HG03064 (cell line): ENCODE data around the gene SHISA4.

ENCODE experiments used
- ATAC-seq: cut with Tn5 transposase; IDR thresholded peaks from one replicate; pipeline ENCODE4 v1.9.1; 2021; ENCODE audit warnings: low read depth; ENCODE audit not compliant: unreplicated experiment

The SHISA4 gene

DNA sequence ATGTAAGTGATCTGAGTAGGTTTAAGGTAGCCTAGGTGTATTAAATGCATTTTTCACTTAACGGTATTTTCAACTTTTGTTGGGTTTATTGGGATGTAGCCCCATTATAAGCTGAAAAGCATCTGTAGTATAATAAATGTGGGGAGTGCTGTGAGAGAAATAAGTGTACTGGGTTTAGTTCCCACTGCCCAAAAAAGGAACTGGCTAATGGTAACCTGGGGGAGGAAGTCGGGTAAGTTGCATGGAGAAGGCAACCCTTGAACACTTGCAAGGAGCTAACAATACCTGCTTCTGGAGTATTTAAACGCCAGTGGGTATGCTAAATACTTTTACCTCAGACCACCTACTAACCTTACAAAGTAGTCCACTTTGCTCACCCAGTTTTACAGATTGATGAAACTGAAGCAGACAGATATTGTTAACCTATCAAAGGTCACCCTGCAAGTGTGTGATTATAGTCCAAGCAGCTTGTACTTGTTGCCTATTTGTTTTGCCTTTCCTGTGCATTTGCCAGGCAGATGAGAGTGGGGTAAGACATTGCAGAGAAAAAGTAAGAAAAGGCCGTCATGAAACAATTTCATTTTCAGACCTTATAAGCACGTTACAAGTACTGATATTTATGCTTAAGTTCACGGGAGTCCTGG lies 7.6 kb upstream of the SHISA4 start:
- no peak for ATAC-seq

DNA sequence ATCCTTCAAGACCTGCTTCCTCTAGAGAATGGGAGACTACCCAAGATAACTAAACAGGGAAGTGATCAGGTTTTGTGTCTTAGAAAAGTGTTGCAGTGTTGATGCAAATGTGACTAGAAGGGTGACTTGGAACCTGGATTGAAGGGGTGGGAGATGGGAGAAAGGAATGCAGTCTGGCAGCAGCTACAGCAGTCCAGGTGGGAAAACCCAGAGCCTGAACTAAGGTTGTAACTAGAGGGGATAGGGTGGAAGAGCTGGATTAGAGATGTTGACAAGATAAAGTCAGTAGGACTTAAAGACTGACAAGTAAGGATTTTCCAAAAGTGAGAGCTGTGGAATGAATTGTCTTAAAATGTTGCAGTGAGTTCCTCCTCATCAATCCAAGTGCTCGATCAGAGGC lies 7.1 kb upstream of the SHISA4 start:
- ATAC-seq, result no peak

DNA sequence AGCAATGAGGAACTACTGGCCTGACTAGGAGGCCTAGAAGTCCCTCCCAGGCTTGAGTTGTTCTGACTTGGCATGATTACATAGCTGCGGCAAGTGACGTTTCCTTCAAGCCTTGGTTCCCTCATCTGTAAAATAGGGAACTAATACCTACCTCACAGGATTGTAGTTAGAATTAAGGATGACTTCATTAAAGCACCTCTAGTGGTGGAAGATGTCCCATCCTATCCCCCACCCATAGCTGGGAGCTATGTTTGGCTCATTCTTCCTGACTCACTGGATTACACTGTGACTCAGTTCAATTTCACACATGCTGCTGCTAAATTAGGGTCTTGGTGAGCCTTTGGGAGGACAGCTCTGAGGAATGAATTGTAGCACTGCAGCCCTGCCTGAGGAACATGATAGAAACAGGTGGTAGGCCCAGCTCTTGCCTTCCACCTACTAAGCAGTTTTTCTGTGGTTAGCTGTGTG lies 6.0 kb upstream of the SHISA4 start:
- ATAC-seq, result no peak

DNA sequence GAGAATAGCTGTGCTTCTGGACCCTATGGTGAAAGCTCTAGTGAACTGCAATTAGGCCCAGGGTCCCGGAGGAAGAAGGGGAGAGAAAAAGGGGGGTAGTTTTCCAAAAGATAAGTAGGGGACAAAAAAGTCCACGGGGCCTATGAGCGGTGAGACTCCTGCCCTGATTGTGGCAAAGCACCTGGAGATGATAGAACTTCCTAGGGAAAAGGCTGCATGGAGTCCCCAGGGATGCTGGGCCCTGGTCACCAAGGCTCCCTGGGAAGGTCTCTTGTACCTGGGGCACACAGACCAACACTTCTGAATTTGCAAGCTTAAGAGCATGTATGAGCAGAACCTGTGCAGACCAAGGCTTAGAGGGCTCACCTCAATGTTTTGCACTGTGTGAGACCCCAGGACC lies 5.4 kb upstream of the SHISA4 start:
- no peak for ATAC-seq

DNA sequence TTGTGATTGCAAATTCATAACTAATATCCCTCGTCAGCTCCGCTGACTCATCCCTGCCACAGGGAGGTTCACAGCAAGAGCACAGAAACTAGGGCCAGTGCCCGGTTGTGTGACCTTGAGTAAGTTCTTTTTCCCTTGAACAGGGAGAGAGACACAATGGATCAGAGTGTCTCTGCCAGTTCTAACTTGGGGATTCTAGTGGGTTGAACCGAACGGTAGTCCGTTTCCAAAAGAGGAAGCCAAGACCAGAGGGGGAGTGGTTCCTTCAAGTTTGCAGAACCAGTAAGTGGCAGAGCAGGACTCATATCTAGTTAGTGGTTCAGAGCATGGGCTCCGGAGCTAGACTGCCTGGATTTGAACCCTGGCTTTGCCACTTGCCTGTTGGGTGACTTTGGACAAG lies 4.9 kb upstream of the SHISA4 start:
- no peak for ATAC-seq

DNA sequence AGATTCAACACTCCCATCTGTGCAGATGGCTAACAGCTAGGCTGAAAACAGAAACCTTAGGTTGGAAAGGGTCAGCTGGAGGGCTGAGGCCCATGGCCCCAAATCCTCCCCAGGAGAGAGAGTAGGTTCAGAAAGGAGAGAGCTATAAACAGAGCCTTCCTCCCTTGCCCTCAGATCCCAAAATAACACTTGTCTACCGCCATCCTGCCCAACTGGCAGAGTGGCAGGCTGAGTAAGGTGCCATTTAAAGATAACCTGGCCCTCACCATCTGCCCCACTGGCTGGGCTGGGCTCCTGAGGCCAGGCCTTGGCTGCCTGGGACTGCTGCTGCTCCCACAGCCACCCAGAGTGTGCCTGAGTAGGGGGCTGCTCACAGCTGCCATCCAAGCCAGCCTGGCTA lies 4.3 kb upstream of the SHISA4 start:
- no peak for ATAC-seq

DNA sequence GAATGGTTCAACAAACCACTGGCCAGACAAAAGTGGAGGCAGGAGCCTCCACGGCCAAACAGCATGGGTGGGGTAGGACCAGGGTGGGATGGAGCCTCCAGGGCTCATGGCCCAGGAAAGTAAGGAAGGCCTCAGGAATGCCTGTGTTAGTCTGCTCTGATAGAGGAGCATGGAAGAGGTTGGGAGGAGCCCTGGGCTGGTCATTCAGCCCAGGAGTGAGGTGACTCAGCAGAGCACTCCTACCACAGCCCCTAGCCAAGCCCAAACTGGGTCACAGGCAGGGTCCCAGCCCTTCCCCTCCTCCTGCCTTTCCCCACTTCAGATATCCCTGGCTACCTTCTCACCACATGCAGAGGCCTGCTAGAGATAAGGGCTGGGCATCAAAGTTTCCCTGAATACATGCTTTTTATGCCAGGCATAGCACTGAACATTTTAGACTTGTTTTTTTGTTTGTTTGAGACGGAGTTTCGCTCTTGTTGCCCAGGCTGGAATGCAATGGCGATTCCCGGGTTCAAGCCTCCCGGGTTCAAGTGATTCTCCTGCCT lies 3.1 kb upstream of the SHISA4 start:
- ATAC-seq, result no peak

DNA sequence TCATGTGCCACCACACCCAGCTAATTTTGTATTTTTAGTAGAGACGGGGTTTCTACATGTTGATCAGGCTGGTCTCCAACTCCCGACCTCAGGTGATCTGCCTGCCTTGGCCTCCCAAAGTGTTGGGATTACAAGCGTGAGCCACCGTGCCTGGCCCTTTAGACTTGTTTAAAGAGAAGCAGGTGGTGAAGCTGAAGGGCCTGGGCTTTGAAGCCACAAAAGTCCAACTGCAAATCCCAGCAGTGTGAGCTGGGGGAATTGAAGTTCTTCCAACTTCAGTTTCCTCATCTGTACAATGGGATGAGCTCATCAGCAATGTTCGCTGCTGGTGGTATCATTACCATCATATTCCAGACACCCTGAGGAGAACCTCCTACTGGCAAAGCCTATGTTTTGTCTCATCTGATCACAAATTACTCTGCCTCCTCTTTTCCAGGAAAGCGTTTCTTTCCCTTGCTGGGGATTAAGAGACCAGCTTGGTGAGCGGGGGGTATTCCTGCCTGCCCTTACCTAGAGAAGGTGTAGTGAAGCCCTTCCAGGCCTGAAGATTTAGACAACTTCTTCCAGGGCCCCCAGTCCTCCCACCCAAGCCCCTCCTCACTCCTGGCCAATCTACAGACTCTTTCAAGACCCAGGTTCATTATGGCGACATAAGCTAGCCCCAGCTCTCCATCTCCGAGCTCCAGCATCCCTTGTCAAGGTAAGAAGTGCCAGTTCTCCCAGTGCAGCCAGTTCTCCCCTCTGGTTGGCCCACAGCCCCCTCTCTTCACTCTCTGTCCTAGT lies 2.4 kb upstream of the SHISA4 start:
- ATAC-seq, result no peak

DNA sequence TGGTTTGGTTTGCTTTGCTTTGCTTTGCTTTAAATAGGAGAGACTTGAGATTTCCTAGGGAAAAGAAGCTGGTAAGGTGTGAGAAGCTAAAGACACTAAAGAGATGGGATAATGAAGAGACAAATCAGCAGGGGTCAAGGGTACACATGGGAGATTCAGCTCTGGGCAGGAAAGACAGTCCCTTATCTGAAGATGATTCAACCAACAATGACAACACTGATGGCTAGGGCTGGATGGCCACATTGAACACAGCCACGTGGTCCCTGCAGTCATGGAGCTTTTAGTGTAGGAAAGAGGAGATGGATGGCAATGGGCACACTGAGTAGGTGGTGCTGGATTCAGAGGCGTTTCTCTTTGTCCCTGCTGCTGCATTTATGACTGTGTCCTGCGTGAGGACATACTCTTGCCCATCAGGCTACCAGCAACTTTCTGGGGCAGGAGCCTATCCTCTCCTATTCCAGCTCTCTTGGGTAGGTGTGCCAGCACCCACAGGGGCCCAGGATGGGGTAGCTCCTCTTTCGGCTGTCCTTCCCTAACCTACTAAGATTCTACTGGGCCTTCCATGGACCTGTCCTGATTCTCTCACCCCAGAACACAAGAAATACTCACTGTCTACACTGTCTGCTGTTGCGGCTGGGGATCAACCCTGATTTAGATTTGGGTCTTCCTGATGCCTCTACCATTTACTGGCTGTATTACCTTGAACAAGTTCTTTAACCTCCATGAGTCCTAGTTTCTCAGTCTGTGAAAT lies 1.4 kb upstream of the SHISA4 start:
- no peak for ATAC-seq

DNA sequence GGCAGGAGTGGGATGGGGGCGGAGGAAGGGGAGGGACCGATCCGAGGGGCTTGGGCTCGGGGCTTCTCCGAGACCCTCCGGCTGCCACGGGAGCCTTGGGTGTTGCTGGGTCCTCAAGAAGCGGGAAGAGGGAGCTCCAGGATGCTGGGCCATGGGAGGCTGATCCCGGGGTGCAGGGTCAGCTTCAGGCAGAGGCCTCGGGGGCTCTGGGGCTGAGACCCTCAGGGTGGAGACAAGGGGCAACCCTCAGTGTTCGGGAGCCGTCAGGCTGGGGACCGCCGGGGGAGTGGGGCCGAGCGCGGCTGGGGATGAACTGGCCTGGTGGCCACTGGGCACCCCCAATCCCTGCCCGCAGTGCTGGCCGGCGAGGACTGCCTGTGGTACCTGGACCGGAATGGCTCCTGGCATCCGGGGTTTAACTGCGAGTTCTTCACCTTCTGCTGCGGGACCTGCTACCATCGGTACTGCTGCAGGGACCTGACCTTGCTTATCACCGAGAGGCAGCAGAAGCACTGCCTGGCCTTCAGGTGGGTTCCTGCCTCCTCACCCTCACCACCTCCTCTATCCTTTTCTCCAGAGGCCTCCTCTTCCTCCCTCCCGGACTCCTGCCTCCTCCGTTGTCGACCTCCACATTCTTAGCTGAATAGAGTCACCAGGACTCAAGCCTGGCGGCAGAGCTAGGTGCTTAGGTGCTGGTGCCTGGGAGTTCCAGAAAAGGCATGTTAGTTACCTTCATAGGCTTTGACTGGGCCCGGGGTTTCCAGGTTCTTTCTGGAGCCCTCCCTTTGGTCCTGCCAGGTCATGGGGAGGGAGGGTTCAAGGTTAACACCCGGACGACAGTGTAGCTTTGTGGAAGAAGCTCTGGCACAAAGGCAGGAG lies 631 bp downstream of the SHISA4 start:
- ATAC-seq, result no peak

DNA sequence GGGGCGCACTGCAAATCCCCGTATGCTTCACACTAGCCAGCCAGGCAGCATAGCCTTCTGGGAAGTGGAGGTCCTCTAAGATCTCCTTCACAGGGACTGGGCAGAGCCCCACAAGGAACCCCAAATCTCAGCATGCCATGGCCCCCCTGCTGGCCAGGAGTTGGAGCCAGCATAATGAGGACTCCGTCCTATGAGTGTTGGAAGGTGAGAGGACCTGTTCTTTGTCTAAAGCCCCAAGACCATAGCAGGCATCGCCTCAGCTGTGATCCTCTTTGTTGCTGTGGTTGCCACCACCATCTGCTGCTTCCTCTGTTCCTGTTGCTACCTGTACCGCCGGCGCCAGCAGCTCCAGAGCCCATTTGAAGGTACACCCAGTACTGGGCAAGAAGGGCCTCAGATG lies 1.5 kb downstream of the SHISA4 start:
- ATAC-seq, result no peak

DNA sequence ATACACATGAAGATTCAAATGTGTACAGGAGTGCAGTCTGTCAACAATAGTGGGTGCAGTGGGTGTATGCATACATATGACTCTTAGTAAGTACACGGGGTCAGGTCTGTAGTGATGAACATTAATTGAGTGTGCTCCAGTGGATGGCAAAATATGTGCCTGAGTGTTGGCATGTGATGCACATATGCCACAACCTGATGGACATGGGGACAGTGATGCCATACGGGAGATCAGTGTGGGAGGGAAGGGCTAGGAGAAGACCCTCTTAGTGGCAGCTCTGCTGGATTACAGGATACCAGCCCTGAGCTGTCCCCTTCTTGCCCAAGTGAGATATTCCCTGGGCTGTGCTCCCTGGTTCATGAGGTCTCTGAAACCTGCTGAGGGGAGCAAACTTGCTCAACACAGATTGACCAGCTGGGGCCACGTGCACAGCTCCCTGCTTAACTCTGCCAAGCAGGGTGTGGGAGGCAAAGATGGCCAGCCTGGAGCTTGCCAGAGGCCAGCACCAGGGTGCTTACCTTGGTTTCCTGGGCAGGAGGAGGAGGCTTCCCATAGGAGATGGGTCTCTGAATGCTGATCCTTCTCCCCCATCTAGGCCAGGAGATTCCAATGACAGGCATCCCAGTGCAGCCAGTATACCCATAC lies 2.2 kb downstream of the SHISA4 start:
- ATAC-seq, result no peak

DNA sequence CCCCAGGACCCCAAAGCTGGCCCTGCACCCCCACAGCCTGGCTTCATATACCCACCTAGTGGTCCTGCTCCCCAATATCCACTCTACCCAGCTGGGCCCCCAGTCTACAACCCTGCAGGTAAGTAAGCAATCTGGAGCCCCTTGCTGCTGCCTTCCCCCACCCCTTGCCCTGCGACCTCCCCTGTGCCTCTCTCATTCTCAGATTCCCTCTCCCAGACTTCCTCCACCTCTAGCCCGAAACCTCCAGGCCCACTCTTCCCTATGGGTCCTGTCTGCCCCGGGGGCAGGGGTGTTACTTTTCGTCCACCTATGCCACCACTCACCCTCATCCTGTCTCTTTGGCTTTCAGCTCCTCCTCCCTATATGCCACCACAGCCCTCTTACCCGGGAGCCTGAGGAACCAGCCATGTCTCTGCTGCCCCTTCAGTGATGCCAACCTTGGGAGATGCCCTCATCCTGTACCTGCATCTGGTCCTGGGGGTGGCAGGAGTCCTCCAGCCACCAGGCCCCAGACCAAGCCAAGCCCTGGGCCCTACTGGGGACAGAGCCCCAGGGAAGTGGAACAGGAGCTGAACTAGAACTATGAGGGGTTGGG lies 2.9 kb downstream of the SHISA4 start:
- ATAC-seq, result no peak

DNA sequence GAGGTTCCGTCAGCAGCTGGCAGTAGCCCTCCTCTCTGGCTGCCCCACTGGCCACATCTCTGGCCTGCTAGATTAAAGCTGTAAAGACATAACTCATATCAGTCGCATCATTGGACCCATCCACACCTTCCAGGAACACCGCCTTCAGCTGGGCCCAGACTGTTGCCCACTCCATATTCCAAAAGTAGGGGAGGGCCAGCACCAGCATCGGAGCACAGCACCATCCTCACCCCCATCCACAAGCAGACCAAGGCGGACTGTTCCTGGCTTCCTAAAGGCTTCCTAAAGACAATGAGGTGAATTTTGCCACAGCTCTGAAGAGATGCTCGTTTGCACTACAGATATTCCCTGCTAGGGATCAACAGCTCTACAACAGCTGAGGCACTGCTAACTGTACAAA lies 3.5 kb downstream of the SHISA4 start:
- no peak for ATAC-seq

DNA sequence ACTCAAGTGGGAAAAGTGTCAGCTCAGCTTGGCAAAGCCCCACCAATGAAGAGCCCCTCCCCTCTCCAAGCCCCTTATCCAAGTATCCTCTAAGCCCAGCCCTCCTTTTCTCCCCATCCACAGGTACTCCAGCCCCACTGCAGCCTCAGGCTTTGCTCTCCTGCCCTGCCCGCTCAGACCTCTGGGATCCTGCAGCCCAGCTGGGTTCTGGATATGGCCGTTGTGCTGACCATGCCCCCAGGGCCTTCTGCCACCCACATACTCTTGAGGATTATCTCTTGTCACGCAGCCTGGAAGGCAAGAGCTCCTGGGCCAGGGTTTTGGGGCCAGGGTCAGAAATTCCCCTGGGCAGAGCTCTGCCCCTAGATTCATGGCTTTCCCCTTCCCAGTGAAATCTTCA lies 4.7 kb downstream of the SHISA4 start:
- no peak for ATAC-seq

DNA sequence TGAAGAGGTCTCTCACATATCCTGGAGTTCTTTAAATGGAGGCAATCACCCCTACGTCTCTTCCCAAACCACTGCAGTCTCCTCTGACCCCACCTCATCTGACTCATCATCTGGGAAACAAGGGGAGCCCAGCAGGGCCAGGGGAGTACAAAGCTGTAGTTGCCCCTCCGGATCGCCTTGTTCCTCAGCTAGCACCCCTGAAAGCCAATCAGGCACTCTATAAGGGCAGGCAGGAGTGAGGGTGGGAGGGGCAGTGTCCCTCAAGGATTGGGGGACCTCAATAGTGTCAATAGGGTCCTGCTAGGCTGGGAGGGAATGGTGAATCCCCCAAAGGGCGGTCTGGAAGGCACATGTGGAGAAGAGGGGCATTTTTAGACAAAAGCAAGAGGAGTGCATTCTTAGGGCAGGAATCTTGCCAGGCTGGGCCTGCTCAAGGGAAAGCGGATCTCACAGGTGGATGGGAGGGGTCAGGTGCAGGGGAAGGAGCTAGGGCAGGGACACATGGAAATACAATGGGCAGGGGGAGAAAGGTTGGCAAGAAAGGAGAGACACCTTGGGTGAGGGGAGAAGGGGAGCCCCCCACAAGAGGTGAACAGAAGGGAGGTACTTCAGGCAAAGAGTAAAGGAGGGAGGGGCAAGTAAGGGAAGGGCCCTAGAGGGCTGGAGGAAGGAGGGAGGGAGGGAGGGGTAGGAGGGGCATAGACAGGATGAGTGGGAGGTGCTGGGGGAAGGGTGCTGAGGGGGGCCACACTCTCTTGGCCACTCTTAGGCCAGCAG lies 5.8 kb downstream of the SHISA4 start:
- no peak for ATAC-seq

DNA sequence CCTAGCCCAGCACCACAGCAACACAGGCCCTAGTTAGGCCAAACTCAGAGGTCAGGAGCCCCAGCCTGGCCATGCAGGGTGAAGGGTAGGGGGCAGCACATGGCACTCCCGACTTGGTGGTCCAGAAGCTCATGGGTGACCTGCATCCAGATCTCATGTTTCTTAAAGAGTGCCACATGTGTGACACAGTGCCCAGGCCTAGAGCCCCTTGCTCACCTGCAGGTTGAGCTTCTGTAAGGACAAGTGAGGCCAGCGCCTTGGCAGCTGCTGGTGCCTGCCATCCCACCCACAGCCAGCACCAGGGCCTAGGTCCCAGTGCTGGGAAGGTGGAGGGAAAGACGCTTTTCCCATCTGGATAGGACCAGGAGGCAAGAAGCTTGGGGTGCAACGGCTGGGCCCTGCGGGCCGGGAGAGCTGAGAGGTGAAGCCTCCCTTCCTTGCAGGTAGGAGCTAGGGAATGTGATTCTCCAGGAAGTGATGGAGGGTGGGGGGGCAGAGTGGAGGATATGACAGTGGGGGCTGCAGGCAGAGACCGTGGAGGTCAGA lies 6.5 kb downstream of the SHISA4 start:
- no peak for ATAC-seq
